ENCODE measurements around the gene HAUS5.

DNA sequence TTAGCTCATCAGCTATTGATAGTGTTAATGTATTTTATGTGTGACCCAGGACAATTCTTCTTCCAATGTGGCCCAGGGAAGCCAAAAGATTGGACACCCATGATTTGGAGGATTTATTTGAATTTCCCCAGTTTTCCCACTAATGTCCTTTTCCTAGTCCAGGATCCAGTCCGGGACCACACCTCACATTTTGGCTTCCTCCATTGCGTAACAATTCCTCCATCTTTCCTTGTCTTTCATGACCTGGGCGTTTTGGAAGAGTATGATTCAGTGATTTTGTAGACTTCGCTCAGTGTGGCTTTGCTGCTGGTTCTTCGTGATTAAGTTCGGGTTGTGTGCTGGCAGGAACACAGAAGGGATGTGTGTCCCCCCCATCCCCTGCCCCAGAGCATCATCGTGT lies 45.8 kb upstream of the HAUS5 start:
- TF ChIP-seq POLR2AphosphoS5 (IDR thresholded peaks at IDR 0.05; ENCODE audit: low read depth, low read length) (no peak), POLR2A (IDR thresholded peaks at IDR 0.05; ENCODE audit: low read depth, low read length) (no peak)
